Ammon's horn (tissue), 1 donor: ENCODE measurements around the gene FAM124B.

Experiments used
- DNase-seq: peaks from one replicate; pipeline ENCODE4 v3.0.0-alpha.2; 2016; ENCODE audit warnings: low spot score

FAM124B gene

DNA sequence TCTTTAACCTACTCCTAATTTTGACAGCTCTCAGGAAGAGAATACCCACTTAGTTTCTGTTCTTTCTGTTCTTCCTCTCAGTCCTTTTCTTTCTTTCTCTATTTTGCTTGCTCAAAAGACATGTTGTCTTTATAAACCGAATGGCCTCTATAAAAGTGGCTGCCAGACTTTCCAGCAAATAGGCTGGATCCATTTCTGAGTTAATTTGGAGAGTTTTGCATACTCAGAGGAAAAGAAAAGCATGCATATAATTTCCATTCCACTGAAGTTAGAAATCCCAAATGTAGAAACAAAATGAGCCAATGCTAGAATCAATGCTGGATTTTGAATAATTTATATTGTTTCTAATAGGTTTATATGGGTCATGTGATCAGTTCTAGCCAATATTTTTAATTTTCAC lies 65.9 kb downstream of the FAM124B start:
- DNase-seq: no peak

GRCh38 chr2:224334726-224335125 lies 67.2 kb downstream of the FAM124B start:
- DNase-seq: no peak

GRCh38 chr2:224333726-224334482 lies 68.0 kb downstream of the FAM124B start:
- DNase-seq: no peak

DNA sequence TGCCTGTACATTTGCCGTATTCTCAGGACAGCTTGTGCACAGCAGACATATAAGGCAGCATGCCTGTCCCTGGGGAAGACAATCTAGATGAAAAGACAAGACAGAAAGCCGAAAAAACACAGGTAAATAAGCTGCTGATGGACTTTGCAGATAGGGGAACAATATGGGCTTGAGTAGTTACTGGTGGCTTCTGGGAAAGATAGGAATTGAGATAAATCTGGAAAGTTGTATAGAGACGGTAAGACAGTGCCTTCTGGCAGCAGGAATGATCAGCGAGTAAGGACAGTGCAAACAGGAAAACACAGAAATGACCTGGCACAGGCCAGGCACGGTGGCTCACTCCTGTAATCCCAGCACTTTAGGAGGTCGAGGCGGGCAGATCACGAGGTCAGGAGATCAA lies 70.2 kb downstream of the FAM124B start:
- no peak for DNase-seq

DNA sequence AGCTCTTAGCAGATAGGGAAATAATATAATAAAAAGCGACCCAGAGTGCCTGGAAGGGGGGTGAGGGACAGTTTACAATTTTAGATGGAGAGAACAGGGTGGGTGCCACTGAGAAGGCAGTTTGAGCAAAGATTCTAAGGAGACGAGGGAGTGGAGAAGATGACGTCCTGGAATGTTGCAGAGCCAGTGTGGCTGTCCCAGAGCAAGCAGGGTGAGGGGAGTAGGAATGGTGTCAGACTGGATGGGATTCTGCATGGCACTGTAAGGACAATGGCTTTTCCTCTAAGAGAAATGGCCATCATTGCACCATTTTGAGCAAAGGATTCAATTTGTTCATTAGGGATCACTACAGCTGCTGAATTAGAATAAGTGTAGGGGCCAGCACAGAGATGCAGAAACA lies 73.1 kb downstream of the FAM124B start:
- DNase-seq: no peak
